ENCODE data around the gene GRIN2C.

Gene GRIN2C

DNA sequence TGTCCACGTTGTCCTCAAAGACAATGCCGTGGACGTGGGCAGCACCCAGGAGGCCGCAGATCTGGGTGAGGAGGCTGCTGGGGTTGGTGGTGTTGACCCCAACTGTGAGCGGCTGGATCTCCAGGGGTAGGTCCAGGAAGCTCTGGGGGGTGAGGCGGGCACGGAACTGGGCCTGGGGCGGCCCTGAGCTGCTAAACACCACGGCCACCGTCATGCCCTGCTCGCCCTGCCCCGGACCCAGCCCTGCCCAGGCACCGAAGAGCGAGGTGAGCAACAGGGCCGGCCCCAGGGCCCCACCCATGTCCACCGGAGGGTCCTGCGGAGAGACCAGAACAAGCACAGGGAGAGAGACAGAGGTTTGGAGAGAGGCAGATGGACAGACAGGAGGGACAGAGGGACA lies 4.9 kb downstream of the GRIN2C start:
- ChIA-PET POLR2A (interaction anchor here (3.6 kb wide), 1 partner anchor 17 kb away, joined by 47 read pairs; the partner anchor contains the start of gene FDXR), CTCF (interaction anchor here (0.9 to 19.0 kb wide), 5 partner anchors 8 to 109 kb away, joined by 3 to 338 read pairs (median 12); partner anchors contain the start of genes GRIN2C and NAT9)
- peaks cover 5% of the 10 kb centered on the region; the same call in 1 of the 2 replicates for H3K4me1 ChIP-seq (ENCODE audit: control insufficient read depth, insufficient read depth, low read length)
- no peaks in the 10 kb centered on the region for H3K9me3 ChIP-seq (ENCODE audit: control insufficient read depth, insufficient read depth, low read depth, low read length)
- TF ChIP-seq MZF1 (tag by site-specific recombination; IDR thresholded peaks at IDR 0.05; ENCODE audit: borderline replicate concordance) (no peak), BCL11A (tag by site-specific recombination; IDR thresholded peaks at IDR 0.05; ENCODE audit: low read depth) (no peak), YY1 (tag by site-specific recombination; IDR thresholded peaks at IDR 0.05) (no peak), ZNF792 (tag by site-specific recombination; IDR thresholded peaks at IDR 0.05) (no peak), ZSCAN30 (tag by site-specific recombination; IDR thresholded peaks at IDR 0.05) (no peak), ZNF350 (tag by site-specific recombination; IDR thresholded peaks at IDR 0.05) (no peak), ZNF626 (tag by site-specific recombination; IDR thresholded peaks at IDR 0.05) (no peak), SCRT2 (tag by site-specific recombination; IDR thresholded peaks at IDR 0.05) (no peak), ZNF140 (tag by site-specific recombination; IDR thresholded peaks at IDR 0.05) (no peak), YY2 (tag by site-specific recombination; IDR thresholded peaks at IDR 0.05) (no peak), SP7 (tag by site-specific recombination; IDR thresholded peaks at IDR 0.05) (no peak), ZNF549 (tag by site-specific recombination; IDR thresholded peaks at IDR 0.05) (no peak), ZNF416 (tag by site-specific recombination; IDR thresholded peaks at IDR 0.05) (no peak), ZNF394 (tag by site-specific recombination; IDR thresholded peaks at IDR 0.05; ENCODE audit: borderline replicate concordance) (no peak)
- TF ChIP-seq, protein P1, sequence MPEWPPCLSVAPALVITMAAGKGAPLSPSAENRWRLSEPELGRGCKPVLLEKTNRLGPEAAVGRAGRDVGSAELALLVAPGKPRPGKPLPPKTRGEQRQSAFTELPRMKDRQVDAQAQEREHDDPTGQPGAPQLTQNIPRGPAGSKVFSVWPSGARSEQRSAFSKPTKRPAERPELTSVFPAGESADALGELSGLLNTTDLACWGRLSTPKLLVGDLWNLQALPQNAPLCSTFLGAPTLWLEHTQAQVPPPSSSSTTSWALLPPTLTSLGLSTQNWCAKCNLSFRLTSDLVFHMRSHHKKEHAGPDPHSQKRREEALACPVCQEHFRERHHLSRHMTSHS (tag by site-specific recombination; IDR thresholded peaks at IDR 0.05) = no peak
- TF ChIP-seq, protein P2, sequence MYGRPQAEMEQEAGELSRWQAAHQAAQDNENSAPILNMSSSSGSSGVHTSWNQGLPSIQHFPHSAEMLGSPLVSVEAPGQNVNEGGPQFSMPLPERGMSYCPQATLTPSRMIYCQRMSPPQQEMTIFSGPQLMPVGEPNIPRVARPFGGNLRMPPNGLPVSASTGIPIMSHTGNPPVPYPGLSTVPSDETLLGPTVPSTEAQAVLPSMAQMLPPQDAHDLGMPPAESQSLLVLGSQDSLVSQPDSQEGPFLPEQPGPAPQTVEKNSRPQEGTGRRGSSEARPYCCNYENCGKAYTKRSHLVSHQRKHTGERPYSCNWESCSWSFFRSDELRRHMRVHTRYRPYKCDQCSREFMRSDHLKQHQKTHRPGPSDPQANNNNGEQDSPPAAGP (tag by site-specific recombination; IDR thresholded peaks at IDR 0.05) = no peak
- TF ChIP-seq, protein P3, sequence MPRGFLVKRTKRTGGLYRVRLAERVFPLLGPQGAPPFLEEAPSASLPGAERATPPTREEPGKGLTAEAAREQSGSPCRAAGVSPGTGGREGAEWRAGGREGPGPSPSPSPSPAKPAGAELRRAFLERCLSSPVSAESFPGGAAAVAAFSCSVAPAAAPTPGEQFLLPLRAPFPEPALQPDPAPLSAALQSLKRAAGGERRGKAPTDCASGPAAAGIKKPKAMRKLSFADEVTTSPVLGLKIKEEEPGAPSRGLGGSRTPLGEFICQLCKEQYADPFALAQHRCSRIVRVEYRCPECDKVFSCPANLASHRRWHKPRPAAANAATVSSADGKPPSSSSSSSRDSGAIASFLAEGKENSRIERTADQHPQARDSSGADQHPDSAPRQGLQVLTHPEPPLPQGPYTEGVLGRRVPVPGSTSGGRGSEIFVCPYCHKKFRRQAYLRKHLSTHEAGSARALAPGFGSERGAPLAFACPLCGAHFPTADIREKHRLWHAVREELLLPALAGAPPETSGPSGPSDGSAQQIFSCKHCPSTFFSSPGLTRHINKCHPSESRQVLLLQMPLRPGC (tag by site-specific recombination; IDR thresholded peaks at IDR 0.05) = no peak
- TF ChIP-seq, protein P4, sequence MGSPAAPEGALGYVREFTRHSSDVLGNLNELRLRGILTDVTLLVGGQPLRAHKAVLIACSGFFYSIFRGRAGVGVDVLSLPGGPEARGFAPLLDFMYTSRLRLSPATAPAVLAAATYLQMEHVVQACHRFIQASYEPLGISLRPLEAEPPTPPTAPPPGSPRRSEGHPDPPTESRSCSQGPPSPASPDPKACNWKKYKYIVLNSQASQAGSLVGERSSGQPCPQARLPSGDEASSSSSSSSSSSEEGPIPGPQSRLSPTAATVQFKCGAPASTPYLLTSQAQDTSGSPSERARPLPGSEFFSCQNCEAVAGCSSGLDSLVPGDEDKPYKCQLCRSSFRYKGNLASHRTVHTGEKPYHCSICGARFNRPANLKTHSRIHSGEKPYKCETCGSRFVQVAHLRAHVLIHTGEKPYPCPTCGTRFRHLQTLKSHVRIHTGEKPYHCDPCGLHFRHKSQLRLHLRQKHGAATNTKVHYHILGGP (tag by site-specific recombination; IDR thresholded peaks at IDR 0.05) = no peak
- no peaks in the 10 kb centered on the region for H3K36me3 ChIP-seq (ENCODE audit: control insufficient read depth in 2 of 2, insufficient read depth in 1 of 2, low read length in 2 of 2)
- no peak overlapping the region for H3K27ac ChIP-seq (ENCODE audit: extremely low read depth, low read depth, low read length)
- no peak overlapping the region for H3K4me3 ChIP-seq (ENCODE audit: low read depth, low read length)

DNA sequence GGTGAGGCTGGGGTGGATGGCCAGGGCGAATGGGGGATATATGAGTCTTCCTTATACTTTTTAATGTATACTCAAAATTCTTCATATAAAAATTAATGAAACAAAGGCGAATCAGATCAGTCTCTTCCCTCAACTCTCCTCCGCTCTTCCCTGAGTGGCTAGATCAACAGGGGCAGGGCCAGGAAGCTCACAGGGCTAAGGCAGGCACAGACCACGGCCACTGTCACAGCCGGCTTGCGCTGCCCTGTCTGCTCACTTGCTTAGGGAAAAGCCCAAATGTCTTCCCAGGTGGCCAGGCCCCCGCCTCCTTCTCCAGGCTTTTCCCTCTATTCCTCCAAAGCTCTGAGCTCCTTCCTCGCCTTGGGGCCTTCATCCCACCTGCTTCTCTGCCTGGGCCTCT lies 6.0 kb downstream of the GRIN2C start:
- Histone ChIP-seq H3K4me3 (ENCODE audit: low read depth, low read length) (no peak overlapping the region), H3K27ac (ENCODE audit: extremely low read depth, low read depth, low read length) (no peak overlapping the region), H3K4me1 (ENCODE audit: control insufficient read depth, insufficient read depth, low read length) (peaks cover 5% of the 10 kb centered on the region; the same call in 1 of the 2 replicates), H3K9me3 (ENCODE audit: control insufficient read depth, insufficient read depth, low read depth, low read length) (no peaks in the 10 kb centered on the region), H3K36me3 (ENCODE audit: control insufficient read depth in 2 of 2, insufficient read depth in 1 of 2, low read length in 2 of 2) (no peaks in the 10 kb centered on the region)
- TF ChIP-seq ZBTB17 (tag by site-specific recombination; IDR thresholded peaks at IDR 0.05) = 0 out of 2 replicates have a peak, but pooled peaks have one; percentile 15
- TF ChIP-seq ZNF626 (tag by site-specific recombination; IDR thresholded peaks at IDR 0.05) = no peak
- 0 out of 2 replicates have a peak, but pooled peaks have one; percentile 16 for TF ChIP-seq PRDM1 (tag by site-specific recombination; IDR thresholded peaks at IDR 0.05)
- ChIA-PET CTCF (interaction anchor here (0.6 to 19.0 kb wide), 5 partner anchors 9 to 108 kb away, joined by 3 to 338 read pairs (median 10); partner anchors contain the start of gene GRIN2C), POLR2A (interaction anchor here (3.6 kb wide), 1 partner anchor 19 kb away, joined by 47 read pairs; the partner anchor contains the start of gene FDXR)

Measured in HEK293 (cell line).